ENCODE results near the gene EFCAB14. TPM values are rescaled to one million over a fixed set of nuclear protein-coding genes. Genes with fewer than 3 reads are reported as not detected.

The EFCAB14 gene
- total and polyA plus RNA-seq, 2 experiments from 2014 or later = 23.3 to 49.0 TPM

DNA sequence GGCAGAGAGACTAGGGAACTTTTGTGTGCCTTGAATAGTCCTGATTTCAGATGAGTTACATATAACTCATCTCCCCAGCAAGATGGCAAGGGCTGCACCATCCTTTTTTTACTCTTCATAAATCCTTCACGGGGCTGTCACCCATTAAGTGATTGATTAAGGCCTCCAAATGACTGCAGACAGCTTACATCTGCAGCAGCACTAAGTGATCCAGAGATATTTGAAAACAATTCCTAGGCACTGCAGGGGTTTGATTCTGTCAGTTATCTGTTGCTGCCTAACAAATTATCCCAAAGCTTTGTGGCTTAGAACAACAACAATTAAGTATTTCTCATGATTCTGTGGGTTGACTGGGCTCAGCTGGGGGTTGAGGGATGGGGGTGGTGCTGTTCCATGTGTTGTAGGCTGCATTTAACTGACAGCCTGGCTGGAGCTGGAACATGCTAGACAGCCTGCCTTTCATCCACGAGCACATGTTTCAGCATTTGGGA lies 27.9 kb downstream of the EFCAB14 start (continued):
- TF ChIP-seq, protein P1, sequence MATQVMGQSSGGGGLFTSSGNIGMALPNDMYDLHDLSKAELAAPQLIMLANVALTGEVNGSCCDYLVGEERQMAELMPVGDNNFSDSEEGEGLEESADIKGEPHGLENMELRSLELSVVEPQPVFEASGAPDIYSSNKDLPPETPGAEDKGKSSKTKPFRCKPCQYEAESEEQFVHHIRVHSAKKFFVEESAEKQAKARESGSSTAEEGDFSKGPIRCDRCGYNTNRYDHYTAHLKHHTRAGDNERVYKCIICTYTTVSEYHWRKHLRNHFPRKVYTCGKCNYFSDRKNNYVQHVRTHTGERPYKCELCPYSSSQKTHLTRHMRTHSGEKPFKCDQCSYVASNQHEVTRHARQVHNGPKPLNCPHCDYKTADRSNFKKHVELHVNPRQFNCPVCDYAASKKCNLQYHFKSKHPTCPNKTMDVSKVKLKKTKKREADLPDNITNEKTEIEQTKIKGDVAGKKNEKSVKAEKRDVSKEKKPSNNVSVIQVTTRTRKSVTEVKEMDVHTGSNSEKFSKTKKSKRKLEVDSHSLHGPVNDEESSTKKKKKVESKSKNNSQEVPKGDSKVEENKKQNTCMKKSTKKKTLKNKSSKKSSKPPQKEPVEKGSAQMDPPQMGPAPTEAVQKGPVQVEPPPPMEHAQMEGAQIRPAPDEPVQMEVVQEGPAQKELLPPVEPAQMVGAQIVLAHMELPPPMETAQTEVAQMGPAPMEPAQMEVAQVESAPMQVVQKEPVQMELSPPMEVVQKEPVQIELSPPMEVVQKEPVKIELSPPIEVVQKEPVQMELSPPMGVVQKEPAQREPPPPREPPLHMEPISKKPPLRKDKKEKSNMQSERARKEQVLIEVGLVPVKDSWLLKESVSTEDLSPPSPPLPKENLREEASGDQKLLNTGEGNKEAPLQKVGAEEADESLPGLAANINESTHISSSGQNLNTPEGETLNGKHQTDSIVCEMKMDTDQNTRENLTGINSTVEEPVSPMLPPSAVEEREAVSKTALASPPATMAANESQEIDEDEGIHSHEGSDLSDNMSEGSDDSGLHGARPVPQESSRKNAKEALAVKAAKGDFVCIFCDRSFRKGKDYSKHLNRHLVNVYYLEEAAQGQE (IDR thresholded peaks at IDR 0.05; ENCODE audit: unreplicated experiment) = no peak
- TF ChIP-seq ZNF114 (CRISPR knock-in tag; IDR thresholded peaks at IDR 0.05) (no peak), CREB1 (CRISPR knock-in tag; IDR thresholded peaks at IDR 0.05; ENCODE audit: low read depth) (no peak), ETS1 (IDR thresholded peaks at IDR 0.05) (no peak), EZH2phosphoT487 (IDR thresholded peaks at IDR 0.05; ENCODE audit: unreplicated experiment) (no peak)

GRCh38 chr1:46689897-46690296 lies 29.0 kb downstream of the EFCAB14 start:
- peaks cover 41% of the 10 kb centered on the region for H3K36me3 ChIP-seq (ENCODE audit: insufficient read depth)
- no peak overlapping the region for H3K27ac Mint-ChIP-seq

More at GRCh38 chr1:46689897-46690296, 29.0 kb downstream of the EFCAB14 start:
- Histone ChIP-seq H3K27me3 (ENCODE audit: insufficient read depth) (no peaks in the 10 kb centered on the region), H2AFZ (no peak overlapping the region), H3K79me2 (replicated peaks; ENCODE audit: insufficient read depth) (no peaks in the 10 kb centered on the region), H3K9me2 (ENCODE audit: insufficient read depth) (no peaks in the 10 kb centered on the region), H3K4me3 (no peak overlapping the region), H3K4me2 (no peak overlapping the region), H3K27ac (ENCODE audit: low read depth) (no peak overlapping the region), H4K20me1 (replicated peaks; ENCODE audit: insufficient read depth) (peaks cover 7% of the 10 kb centered on the region), H3K4me1 (ENCODE audit: insufficient read depth) (no peaks in the 10 kb centered on the region), H3F3A (replicated peaks; ENCODE audit: low read depth) (no peaks in the 10 kb centered on the region)
- Mint-ChIP-seq H3K4me3 (no peak overlapping the region), H3K4me1 (no peaks in the 10 kb centered on the region; the same call in 1 of the 3 replicates), H3K27me3 (ENCODE audit: insufficient read depth, low read depth, poor library complexity) (peaks cover 2% of the 10 kb centered on the region), H3K36me3 (ENCODE audit: low read depth) (peaks cover 58% of the 10 kb centered on the region), H3K9me3 (no peaks in the 10 kb centered on the region)
- no peak for DNase-seq (ENCODE audit: low spot score)
- no peak for ATAC-seq
- TF ChIP-seq ZNF331 (CRISPR knock-in tag; IDR thresholded peaks at IDR 0.05; ENCODE audit: low read depth) = no peak
- no peak for TF ChIP-seq NANOG (IDR thresholded peaks at IDR 0.05; ENCODE audit: borderline replicate concordance)
- TF ChIP-seq, protein P1 (IDR thresholded peaks at IDR 0.05; ENCODE audit: unreplicated experiment) = no peak
- TF ChIP-seq EZH2 (IDR thresholded peaks at IDR 0.05; ENCODE audit: low read depth, unreplicated experiment) = no peak
- TF ChIP-seq, protein P2, sequence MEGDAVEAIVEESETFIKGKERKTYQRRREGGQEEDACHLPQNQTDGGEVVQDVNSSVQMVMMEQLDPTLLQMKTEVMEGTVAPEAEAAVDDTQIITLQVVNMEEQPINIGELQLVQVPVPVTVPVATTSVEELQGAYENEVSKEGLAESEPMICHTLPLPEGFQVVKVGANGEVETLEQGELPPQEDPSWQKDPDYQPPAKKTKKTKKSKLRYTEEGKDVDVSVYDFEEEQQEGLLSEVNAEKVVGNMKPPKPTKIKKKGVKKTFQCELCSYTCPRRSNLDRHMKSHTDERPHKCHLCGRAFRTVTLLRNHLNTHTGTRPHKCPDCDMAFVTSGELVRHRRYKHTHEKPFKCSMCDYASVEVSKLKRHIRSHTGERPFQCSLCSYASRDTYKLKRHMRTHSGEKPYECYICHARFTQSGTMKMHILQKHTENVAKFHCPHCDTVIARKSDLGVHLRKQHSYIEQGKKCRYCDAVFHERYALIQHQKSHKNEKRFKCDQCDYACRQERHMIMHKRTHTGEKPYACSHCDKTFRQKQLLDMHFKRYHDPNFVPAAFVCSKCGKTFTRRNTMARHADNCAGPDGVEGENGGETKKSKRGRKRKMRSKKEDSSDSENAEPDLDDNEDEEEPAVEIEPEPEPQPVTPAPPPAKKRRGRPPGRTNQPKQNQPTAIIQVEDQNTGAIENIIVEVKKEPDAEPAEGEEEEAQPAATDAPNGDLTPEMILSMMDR (conservative IDR thresholded peaks at IDR 0.05; ENCODE audit: low read depth in 2 of 2) = no peak
- TF ChIP-seq STAT1 (IDR thresholded peaks at IDR 0.05; ENCODE audit: unreplicated experiment) = no peak
